Thymus (tissue), 11 donors: Measurements from ENCODE around the gene RANBP3L. TPM values are rescaled to one million over a fixed set of nuclear protein-coding genes. Genes with fewer than 3 reads are reported as not detected.

Source experiments
- DNase-seq, 9 donors: peaks; one replicate each; pipeline ENCODE4 v3.0.0-alpha.2; 2013; ENCODE audit warnings: low spot score in 9 of 9, low read depth in 6 of 9, missing footprints in 1 of 9
- H3K27ac ChIP-seq, 2 donors: one replicate each; pipeline ENCODE4 v1.5.1; 2013; ENCODE audit warnings: control low read depth in 1 of 2, low read depth in 1 of 2, low read length in 1 of 2, mild to moderate bottlenecking in 1 of 2, moderate library complexity in 1 of 2
- H3K27me3 ChIP-seq, 2 donors: one replicate each; pipeline ENCODE4 v1.5.1; 2013; ENCODE audit warnings: low read length in 1 of 2; ENCODE audit not compliant: control insufficient read depth in 2 of 2, insufficient read depth in 1 of 2
- H3K36me3 ChIP-seq, 2 donors: one replicate each; pipeline ENCODE4 v1.5.1; 2013; ENCODE audit warnings: low read length in 1 of 2, mild to moderate bottlenecking in 1 of 2, moderate library complexity in 1 of 2; ENCODE audit not compliant: control insufficient read depth in 2 of 2, insufficient read depth in 2 of 2
- H3K4me1 ChIP-seq, 2 donors: one replicate each; pipeline ENCODE4 v1.5.1; 2013; ENCODE audit warnings: low read length in 2 of 2; ENCODE audit not compliant: control insufficient read depth in 2 of 2, insufficient read depth in 2 of 2
- H3K4me3 ChIP-seq, 2 donors: one replicate each; pipeline ENCODE4 v1.5.1; 2013; ENCODE audit warnings: low read length in 2 of 2, control low read depth in 1 of 2, mild to moderate bottlenecking in 1 of 2
- H3K9me3 ChIP-seq, 2 donors: one replicate each; pipeline ENCODE4 v1.5.1; 2013; ENCODE audit warnings: low read length in 1 of 2, mild to moderate bottlenecking in 1 of 2; ENCODE audit not compliant: control insufficient read depth in 2 of 2, insufficient read depth in 1 of 2
- WGBS: extraction: QIAGEN DNeasy Blood & Tissue Kit; methylation state at CpG from one replicate; pipeline ENCODE4 v1.1.7; 2013; 5-methylcytosine and 5-hydroxymethylcytosine counted together
- polyA plus RNA-seq: library from polyadenylated mRNA; stranded (reverse); fragments of 200-250 nt; gene quantifications from one replicate; pipeline ENCODE4 v1.2.3, GENCODE V29; 2013
- total RNA-seq: library from RNA; stranded (reverse); fragments of 120-200 nt; gene quantifications from one replicate; pipeline ENCODE4 v1.2.4, GENCODE V29; 2013
- donor health status: healthy.

The RANBP3L gene
- total and polyA plus RNA-seq, 2 donors: 0.14 to 0.41 TPM

DNA sequence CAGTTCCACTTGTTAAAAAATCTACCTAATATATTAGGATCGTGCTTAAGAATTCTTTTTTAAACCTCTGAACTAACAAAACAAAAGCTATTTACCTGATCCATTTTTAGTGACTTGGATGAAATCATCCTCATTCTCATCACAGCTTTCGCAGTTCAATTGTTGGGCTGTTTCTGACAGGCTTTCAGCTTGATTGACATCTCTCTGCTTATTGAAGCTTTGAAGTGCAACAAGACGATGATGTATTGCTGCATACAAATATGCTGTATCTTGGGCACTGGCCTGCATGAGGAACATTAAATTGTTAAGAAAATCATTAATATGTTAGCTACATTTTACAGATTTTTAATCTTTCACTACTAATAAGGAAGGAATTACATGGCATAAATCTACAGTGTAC, 50.5 kb downstream of the RANBP3L start:
- 97% methylated on average over 3 of the region's 3 CpGs for WGBS
- DNase-seq: no peak
- H3K9me3 ChIP-seq: no peaks in the 10 kb centered on the region
- H3K27ac ChIP-seq: no peak overlapping the region
- no peaks in the 10 kb centered on the region for H3K4me1 ChIP-seq
- no peaks in the 10 kb centered on the region for H3K36me3 ChIP-seq
- H3K4me3 ChIP-seq: no peak overlapping the region
- H3K27me3 ChIP-seq: no peaks in the 10 kb centered on the region

DNA sequence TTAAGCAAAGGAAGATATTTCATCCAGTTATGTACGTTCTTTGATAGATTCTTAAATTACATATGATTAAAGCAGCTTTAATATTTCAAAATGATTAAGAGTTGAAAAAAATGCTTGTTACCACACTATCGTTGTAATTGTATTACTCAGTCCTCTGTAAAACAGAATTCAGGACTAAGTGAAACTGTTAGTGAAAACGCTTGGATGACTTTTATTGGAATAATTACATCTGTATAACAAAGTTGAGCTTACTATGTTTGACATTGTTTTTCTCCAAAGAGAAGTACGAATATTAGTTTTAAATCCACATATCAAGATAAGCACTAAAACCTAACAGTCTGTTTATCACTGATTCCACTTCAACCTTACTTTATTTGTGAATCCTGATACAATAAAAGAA, 51.3 kb downstream of the RANBP3L start:
- Histone ChIP-seq H3K36me3 (no peaks in the 10 kb centered on the region), H3K27me3 (no peaks in the 10 kb centered on the region), H3K4me3 (no peak overlapping the region), H3K27ac (no peak overlapping the region), H3K4me1 (no peaks in the 10 kb centered on the region), H3K9me3 (no peaks in the 10 kb centered on the region)
- 98% methylated on average over 4 of the region's 4 CpGs for WGBS
- DNase-seq: no peak

DNA sequence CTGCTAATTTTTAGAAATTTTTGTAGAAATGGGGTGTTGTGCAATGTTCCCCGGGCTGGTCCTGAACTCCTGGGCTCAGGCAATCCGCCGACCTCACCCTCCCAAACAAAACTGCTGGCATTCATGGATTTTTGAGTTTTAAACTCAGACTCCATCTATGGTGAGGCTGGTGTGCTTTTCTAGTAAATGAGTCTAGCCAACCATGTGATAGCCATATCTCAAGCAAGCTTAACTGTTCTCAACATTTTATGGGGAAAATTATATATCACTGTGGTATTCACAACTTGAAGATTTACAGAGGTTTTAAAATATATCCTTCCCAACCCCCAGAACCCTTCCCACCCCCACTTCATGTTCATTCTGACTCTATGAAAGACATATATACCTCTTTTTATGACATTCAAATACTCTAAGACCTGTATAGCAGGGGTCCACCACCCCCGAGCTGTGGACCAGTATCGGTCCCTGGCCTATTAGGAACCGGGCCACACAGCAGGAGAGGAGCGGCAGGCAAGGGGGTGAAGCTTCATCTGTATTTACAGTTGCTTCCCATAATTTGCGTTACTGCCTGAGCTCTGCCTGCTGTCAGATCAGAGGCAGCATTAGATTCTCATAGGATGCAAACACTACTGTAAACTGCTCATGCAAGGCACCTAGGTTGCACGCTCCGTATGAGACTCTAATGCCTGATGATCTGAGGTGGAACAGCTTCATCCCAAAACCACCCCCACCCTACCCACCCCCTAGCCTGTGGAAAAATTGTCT, 55.5 kb downstream of the RANBP3L start:
- Histone ChIP-seq H3K27ac (no peak overlapping the region), H3K9me3 (no peaks in the 10 kb centered on the region), H3K36me3 (no peaks in the 10 kb centered on the region), H3K27me3 (no peaks in the 10 kb centered on the region), H3K4me1 (peaks cover 4 to 9% of the 10 kb centered on the region in 2 donors), H3K4me3 (no peak overlapping the region)
- DNase-seq: no peak
- 98% methylated on average over 10 of the region's 10 CpGs for WGBS

DNA sequence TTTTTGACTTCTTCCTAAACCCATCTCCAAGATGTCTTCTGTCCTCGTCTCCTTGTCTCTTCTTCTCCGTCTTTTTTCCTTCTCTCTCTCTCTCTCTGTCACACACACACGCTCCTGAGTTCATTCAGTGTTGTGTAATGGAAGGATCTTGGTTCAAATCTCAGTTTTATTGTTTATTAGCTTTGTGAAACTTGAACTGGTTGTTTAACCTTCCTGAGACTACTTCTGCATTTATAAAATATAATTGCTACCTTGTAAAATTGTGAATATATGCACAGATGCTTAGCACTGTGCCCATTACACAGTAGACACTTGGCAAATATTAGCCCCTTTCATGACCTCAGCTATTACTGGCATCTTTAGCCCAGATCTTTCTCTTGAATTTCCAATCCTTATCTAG, 57.6 kb downstream of the RANBP3L start:
- Histone ChIP-seq H3K27me3 (no peaks in the 10 kb centered on the region), H3K9me3 (peaks cover 0 to 2% of the 10 kb centered on the region in 2 donors), H3K4me1 (peaks cover 11 to 18% of the 10 kb centered on the region in 2 donors), H3K4me3 (no peak overlapping the region), H3K27ac (no peak overlapping the region), H3K36me3 (no peaks in the 10 kb centered on the region)
- whole genome bisulfite sequencing: 95% methylated on average over 3 of the region's 3 CpGs
- DNase-seq: no peak

DNA sequence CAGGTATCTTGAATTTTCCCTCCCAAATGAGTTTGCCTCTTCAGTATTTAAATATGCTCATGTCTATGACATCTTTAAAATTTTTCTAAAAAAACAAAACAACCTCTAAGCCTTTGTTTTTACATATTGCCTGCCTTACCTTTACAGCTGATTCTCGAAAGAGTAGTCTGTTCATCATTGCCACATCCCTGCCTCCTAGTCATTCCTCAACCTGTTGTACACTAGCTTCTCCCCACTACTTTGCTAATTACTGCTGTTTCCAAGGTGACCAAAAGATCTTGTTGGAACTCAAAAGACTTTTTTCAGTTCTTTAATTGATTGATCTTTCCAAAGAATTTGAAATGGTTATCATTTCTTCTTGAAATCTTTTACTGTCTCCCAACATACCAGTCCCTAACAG, 58.0 kb downstream of the RANBP3L start:
- Histone ChIP-seq H3K4me3 (no peak overlapping the region), H3K27ac (no peak overlapping the region), H3K9me3 (peaks cover 0 to 2% of the 10 kb centered on the region in 2 donors), H3K36me3 (no peaks in the 10 kb centered on the region), H3K27me3 (no peaks in the 10 kb centered on the region), H3K4me1 (peaks cover 11 to 18% of the 10 kb centered on the region in 2 donors)
- DNase-seq: no peak
- WGBS: 97% methylated on average over 1 of the region's 1 CpG

DNA sequence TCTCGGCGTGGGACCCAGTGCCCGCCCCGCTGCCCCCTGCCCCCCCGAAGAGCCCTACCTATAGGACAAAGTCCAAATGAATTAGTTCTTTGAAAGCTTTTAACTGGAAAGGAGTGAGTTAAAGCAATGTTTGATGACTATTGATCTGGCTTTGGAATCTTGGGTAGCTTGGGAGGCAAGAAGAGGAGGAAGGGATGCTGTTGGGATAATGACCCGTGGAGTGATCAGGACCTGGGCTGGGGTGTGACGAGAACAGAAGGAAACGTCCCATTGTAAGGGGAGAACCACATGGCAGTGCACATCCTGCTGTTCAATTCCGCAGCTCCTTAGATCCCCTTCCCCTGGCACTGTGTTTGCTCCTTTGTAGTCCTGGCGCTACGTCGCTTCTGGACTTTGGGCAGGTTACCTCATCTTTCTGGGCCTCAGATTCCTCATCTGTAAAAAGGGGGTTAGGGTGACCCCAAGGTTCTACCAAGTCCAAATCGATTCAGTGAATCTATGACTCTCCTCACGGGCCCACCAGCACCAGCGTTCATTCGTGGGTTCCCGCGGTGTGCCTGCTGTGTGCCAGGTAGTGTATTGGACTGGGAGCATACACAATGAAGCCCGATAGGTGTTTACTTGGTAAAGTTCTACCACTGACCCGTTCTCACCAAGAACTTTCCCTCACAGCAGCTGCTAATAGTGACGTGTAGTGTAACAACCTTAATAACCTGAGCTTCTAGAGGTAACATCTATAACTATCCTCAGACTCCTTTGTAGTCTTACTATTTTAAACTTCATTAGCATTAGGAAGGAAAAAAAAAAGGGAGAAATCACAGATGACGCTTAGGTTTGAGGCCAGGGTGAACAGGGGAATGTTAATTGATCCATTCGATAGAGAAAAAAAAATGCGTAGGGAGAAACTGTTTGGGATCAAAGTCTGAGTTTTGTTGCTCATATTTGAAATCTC, 58.9 kb downstream of the RANBP3L start:
- DNase-seq: peak in 2 of 9 donors; percentile 18 to 23
- peaks cover 11 to 18% of the 10 kb centered on the region in 2 donors for H3K4me1 ChIP-seq
- H3K27me3 ChIP-seq: no peaks in the 10 kb centered on the region
- H3K9me3 ChIP-seq: peaks cover 0 to 2% of the 10 kb centered on the region in 2 donors
- H3K27ac ChIP-seq: peak overlapping the region; percentile 94 to 95
- H3K36me3 ChIP-seq: no peaks in the 10 kb centered on the region
- WGBS: 73% methylated on average over 24 of the region's 24 CpGs
- peak overlapping the region; percentile 75 to 86 for H3K4me3 ChIP-seq

DNA sequence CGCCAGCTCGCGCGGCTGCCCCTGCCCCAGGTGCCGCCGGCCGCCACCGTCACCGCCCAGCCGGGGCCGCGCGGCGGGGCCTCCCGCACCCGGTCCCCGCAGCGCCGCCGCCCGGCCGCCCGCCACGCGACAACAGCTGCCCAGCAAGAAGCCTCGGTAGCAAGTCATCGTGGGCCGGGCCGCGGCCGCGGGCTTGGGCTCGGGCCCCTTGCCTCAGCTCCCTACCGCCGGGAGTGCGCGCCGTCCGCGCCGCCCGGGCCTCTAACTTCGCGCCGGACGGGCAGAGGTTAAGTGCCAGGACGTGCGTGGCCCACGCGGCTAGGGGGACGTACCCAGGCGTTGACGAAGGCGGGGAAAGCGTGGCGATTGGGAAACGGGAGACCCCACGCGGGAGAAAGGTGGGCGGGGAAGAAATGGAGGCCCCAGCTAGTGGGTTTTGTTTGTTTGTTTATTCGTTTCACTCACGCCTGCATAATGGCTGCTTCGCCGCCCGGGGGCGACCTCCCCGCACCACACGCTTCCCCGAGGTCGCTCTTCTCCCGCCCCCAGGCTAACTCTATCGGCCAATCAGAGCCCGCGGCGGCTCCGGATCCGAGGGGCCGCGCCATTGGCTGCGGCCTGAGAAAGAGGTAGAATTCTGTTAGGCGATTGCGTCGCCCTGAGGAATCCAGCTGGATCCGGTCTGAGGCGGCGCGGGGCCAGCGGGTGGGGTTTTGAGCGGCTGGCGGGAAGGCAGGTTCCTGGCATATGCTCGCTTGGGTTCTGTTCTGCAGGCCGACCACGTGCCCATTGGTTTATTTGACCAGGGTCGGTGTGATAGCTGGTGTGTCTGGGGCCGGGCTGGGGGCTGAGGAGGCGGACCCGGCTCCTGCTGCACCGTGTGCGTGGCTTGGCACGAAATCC, 59.8 kb downstream of the RANBP3L start, which contains the start of gene NADK2:
Gene NADK2 (minus strand): TSS at position 295 of the 903 bp plus-strand sequence. CDS start 127 bp downstream, at position 168.
- under 1% methylated on average over 100 of the region's 100 CpGs for WGBS
- H3K36me3 ChIP-seq: no peaks in the 10 kb centered on the region
- DNase-seq: peak; percentile 86 to 98 (median 93)

DNA sequence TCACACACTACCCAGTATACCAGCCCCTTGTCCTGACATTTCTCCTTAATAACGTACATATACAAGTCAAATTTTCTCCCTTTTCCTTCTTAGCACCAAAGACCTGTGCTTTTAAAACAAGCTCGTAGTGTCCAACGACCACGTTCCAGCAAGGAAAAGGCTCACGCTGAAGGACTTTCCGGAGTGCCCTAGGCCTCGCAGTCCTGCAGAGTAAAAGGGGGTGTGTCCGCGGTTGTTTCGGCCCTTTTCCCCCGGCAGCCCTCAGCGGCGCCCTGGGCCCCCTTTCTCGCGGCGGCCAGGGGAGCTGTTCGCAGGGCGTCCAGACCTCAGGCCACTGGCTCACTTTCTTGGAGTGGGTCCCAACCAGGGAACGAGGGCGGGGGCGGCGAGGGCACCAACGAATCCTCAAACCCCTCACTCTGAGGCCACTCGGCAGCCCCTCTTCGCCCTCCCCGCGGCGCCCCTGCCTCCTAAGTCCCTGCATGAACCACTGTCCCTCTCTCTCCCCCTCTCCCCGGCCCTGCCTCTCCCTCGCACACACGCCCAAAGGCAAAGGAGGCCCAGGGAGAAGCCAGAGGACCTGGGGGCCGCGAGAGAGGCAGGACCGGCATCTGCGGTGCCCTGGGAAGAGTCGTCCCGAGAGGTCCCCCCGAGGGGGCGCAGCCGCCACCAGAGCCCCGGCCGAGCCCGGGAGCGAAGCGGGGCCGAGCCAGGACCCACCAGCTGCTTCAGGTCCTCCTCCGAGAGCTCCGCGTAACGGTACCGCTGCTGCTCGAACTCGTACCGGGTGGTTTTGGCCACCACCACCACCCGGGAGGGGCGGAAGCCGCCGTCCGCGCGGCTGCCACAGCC, 60.7 kb downstream of the RANBP3L start:
- Histone ChIP-seq H3K36me3 (no peaks in the 10 kb centered on the region), H3K4me1 (peaks cover 11 to 21% of the 10 kb centered on the region in 2 donors), H3K4me3 (peak overlapping the region; percentile 75 to 86), H3K27me3 (no peaks in the 10 kb centered on the region), H3K9me3 (peaks cover 0 to 2% of the 10 kb centered on the region in 2 donors), H3K27ac (peak overlapping the region; percentile 89 to 95)
- WGBS: under 1% methylated on average over 61 of the region's 61 CpGs
- DNase-seq: peak in 7 of 9 donors; percentile 25 to 72 (median 46)

More for the DNA sequence above, 59.8 kb downstream of the RANBP3L start, which contains the start of gene NADK2:
- Histone ChIP-seq H3K27me3 (no peaks in the 10 kb centered on the region), H3K4me1 (peaks cover 11 to 21% of the 10 kb centered on the region in 2 donors), H3K27ac (peak within 1 kb of the TSS; percentile 94 to 95), H3K9me3 (peaks cover 0 to 2% of the 10 kb centered on the region in 2 donors), H3K4me3 (peak within 1 kb of the TSS; percentile 75 to 86)
